HG03520 (cell line): ENCODE results near the gene CYRIA.

Experiments used
- ATAC-seq: cut with Tn5 transposase; IDR thresholded peaks from one replicate; pipeline ENCODE4 v1.9.1; 2021; ENCODE audit warnings: mild to moderate bottlenecking, moderate library complexity; ENCODE audit not compliant: unreplicated experiment

The CYRIA gene

DNA sequence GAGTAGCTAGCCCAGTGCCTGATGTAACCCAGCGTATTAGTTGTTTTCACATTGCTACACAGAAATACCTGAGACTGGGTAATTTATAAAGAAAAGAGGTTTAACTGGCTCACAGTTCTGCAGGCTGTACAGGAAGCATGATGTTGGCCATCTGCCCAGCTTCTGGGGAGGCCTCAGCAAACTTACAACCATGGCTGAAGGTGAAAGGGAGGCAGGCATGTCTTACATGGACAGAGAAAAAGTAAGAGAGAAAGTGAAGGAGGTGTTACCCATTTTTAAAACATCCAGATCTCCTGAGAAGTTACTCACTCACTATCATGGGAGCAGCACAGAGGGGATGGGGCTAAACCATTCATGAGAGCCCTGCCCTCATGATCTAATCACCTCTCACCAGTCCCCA lies 6.1 kb upstream of the CYRIA start:
- ATAC-seq, result no peak

DNA sequence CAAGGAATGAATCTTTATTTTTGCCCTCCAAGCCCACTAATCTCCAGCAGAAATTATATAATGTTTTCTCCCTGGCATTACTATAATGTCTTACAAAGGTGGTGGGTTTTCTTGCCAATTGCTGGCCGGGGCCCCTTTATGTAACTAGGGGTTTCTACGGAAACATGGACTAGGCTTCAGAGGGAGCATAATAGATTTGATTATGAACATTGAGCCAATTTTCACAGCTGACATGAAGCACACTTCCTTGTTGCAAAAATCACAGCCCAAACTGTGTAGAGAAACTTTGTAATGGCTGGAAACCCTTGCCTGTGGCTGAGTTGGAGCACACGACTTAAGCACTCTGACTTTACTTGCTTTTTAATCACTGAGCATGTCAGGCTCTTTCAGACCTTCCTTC lies 3.8 kb upstream of the CYRIA start:
- no peak for ATAC-seq

DNA sequence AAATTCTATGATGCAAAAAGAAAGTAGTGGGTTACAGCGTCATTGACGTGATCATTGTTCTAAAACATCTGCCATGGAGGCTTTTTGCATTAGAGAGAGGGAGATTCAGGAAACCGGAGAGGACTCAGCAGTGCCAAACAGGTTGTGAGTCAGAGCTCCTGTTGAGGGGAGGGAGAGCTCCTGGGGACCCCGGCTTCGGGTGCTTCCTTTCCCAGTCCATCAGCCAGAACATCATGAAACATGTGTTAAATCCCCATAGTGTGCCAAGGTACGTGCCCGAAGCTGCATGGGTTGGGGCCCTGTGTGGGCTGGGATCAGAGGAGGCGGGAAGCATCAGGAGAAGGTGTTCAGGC lies 791 bp upstream of the CYRIA start:
- no peak for ATAC-seq

DNA sequence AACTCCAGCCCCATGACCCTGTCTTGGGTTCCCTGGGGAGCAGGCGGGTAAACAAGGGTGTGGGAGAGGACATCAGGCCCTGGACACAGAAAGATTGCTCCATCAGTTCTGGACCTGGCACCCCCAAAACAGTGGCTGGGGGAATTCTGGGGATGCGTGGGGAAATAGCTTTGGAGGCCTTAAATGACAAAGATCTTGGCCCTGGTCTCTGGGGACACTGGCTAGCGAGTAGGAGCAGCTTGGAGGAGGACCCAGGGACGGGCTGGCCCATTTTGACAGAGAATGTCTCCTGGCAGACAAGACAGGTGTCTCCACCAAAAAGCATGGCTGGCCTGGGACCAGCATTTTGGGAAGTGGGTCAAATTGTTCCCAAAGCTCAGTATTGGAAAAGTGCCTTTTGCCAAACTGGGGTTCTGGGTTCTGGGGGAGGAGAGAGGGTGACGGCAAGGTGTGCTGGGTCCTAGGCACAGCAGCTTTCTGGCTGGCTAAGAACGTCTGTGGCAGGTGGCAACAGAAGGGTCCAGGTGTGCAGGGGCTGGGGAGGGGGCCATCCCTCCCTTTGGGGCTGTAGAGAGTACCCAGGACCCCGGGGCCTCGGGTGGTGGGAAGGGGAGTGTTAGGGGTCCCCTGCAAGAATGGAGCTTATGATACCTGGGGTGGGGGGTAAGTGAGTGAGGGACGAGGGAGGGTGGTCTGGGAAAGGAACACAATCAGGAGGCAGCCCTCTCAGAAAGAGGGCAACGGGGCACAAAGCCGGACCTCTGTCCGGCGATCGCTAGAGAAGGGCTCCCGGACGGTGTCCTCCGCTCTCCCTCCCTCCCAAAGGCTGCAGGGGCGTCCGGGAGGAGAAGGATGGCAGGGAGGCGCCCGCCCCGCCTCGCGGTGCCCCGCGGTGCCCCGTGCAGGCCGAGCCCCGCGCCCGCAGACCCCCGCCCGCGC lies 556 bp downstream of the CYRIA start:
- no peak for ATAC-seq

DNA sequence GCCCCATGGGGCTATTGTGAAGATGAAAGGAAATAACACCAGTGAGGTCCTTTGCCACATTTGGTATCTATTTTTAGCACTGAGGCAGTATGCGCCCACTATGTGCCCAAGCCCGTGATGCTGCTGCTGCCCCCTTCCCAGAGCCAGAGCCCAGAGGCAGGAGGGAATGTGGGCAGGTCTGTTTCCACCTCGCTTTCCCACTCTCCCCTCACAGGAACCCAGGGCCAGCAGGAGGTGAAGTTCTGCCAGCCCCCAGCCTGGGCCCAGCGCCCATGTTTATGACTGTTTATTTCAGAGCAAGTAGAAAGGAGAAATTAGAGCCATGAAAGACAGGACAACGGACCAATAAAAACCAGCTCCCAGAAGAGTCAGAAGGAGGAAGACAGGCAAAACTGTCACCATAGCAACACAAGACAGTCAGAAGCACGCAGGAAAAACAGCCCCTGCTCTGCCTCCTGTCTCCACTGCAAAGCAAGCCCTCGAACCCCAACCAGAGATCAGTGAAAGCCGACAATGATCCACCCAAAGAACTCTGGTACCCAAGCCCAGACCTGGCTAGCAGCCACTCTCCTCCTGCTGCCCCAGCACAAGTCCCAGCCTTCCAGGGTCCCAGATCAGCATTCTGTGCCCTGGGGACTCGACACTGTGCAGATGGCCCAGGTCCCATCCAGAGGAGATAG lies 1.4 kb downstream of the CYRIA start:
- no peak for ATAC-seq

DNA sequence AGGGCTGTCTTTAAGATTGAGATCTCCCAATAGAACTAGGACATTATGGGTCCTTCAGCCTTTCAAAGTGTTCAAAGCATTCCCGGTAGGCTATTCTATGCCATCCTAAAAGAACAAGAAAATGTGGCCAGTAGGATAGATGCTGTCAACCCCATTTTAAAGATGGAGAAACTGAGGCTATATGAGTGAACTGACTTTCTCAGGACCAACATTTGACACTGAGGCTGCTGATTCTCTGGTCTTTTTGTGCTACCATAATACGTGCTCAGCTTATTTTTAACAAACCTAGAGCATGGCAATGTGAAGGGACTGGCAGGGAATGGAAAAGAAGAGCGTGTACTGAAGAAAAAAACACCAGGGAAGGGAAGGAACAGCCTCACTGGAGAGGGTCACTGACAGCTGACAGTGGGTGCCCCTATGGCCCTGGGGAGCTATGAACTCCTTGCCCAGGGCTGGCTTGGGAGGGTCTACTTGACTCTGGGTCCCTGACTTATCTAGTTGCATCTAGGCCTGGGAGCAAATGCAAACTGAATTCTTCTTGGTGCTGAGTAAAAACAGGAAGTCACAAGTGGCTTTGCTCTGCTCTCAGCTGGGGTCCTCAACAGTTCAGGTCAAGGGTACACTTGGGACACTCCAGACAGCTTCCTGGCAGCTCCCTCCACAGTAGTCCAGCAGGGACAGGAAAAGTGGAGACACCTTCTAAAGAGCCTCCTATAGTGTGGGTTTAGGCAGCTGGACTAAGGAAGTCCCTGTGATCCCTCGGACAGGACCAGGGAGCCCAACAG lies 2.3 kb downstream of the CYRIA start:
- ATAC-seq, result no peak

DNA sequence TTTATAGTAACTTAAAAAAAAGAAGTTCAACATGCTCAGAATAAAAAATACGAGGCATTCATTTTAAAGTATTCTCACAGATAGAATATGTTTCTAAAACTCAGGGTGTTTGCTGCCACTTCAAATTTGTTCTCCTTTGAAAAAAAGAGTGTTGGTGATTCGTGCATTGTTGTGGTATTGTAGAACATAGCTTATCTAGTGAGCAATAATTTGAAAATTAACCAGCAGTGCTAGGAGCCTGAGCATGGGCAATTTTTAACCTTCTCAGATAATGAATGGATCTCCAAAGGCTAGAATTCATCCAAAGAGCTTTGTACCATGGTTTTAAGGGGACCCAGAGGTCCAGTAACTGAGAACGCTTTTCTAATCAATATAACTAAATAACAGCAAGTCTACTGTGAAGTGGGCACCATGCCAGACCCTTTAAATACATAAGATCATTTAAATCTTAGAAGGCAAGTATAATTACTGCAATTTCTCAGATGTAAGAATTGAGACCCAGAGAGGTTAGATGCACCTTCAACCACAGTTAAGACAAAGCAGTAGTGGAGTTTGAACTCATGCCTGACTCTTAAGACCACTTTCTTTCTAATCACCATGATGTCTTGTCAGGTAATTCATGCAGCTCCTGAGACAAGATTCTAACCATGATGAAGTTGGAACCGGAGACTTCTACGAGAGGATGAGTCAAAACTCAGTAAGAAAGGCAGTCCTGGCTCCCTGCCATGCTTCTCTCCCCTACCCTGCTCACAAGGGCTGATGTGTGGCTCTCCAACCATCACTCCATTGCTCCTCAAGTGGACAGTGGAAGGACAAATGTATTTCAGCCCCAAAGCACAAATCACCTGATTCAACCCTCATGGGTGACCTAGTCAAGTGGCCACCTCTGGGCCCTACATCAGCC lies 3.4 kb downstream of the CYRIA start:
- no peak for ATAC-seq

DNA sequence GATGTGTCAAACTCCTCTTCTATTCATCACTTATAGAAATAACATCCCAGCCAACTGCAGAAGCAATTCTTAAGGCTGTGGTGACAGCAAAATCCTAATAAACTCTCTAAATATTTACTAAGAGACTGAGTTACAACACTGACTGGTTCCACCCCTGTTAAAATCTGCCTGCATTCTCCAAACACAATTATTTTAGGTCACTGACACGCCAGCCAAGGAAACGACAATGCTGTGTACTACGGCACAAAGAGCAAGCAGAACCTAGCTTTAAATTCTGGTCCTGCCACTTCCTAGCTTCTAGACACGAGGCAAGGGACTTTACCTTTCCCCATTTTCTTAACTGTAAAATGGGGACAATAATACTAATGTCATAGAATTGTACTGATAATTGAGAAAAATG lies 4.1 kb downstream of the CYRIA start:
- ATAC-seq, result no peak

DNA sequence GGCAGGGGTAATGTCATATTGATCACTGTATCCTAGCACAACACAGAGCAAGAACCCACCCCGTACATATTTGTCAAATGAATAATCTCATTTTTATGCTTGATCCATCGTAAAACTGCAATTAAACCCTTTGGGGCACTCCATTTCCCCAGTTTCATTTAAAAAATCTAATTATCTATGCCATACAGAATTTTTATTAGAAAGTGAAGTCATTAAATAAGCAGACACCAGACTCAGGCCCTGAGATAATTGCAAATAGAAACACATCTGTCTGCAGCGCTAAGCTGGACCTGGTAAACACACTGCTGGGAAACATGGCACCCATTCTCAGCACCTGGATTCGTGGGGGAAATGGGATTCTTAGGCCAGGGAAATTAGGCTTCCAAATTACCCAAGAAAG lies 5.1 kb downstream of the CYRIA start:
- no peak for ATAC-seq

DNA sequence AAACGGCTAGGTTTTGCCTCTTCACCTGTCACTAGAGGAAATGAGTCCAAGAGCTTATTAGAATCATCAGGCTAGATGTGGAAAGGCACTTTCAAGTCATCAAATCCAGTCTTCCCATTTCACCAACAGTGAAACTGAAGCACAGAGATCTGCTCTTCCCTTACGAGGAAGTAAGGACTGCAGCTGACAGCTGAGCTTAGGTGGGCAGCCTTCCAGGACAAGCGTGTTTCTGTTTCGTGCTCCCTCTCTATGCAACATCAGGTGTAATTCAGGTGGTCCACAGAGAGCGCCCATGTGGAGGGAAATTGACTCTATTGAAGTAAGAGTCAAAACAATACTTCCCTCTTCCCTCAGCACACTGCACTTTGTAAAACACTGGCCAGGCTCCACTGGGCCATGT lies 5.5 kb downstream of the CYRIA start:
- no peak for ATAC-seq

DNA sequence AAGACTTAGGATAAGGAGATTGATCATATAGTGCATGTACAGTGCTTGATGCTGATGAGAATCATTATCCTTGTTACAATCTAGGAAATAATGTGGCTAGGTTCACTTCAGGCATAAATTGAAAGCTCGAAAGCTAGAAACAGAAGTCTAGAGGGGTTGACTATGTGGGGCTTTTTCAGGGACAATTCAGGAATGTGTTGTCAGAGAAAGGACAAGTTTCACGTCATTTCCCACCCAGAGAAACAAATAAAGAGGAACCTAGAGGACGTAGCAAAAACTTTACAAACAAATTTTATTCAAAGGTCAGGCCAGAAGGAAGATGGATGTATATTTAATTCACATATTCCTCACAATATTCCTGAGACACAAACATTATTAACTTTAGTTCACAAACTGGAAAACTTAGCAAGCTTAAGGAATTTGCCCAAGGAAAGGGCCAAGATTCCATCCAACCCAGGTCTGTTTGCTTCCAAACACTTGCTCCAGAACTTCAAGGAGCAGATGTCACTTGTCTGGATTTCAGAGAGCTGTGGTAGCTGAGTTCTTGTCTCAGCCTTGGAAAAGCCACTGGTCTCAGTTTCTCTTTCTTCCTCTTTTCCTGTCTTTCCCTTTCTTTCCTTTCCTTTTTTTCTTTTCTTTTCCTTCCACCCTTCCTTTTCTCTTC lies 7.4 kb downstream of the CYRIA start:
- no peak for ATAC-seq

DNA sequence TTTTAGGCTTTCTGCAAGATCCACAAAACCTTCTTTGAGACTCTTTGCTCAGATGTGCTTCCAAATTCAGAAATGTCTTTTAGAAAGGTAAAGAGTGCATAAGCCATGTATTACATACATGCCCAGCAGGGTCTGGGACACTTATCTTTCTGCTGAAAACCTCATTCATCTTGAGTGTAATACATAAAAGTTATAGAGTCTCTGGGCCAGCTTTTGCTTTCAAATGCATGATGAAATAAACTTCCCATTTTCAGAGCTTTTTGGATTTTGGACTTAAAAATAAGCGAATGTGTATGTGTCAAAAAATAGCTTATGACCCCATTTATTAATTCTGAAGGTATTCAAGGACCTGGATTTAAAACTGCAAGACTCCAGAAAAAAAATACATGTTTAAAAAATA lies 8.0 kb downstream of the CYRIA start:
- no peak for ATAC-seq

DNA sequence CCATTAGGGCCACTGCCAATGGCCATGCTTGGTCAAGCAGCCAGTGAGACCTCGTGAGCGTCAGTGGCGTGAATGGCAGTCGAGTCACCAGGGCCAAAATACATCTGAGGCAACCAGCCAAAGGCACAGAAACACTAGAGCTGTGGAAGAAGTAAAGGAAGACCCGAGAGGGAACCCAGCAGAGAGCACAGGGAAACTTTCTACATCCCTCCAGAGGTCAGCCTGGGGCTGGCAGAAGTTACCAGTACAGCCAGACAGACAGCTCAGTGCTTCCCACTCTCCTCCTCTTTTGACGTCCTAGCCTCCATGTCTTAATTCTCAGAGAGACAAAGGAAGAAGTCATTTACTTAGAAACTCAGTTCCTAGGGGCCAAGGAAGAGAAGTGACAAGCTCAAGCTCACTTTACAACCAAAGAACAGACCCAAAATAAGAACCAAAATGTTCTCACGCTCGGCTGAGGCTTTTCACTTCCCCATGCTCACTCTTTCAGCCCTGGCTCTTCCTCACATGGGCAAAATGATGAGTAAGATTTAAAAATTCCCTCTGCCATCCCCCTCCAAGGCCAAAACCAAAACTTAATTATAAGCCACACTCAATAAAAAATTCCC lies 8.7 kb downstream of the CYRIA start:
- peak; percentile 81 for ATAC-seq

DNA sequence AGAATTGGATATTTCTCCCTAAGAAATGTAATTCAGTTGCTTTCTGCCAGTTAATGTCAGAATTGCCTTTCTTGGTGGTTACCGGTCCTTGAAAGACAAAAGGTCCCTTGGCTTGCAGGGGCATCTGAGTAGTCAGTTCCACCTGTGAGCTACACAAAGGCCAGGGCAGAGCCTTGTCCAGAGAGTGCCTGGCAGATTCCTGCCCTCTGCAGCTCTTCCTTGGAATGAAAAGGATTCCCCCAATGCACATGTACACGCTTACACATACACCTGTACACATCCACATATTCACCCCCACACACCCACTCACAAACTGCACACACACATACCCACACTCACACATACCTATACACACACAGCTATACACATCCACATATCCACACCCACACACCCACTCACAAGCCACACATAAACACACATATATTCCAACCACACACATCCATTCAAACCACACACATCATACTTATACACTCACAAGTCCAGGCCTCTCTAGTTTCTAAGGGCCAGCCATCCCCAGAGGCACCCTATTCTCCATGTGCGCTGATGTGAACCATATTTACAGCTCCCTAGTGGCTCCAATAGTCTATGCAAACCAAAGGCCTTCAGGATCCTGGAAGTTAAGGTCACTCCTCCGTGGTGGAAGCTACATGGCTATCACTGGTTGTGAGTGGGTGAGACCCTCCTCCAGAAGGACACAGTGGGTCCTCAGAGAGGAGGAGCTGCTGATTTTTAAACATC lies 9.6 kb downstream of the CYRIA start:
- ATAC-seq, result no peak

DNA sequence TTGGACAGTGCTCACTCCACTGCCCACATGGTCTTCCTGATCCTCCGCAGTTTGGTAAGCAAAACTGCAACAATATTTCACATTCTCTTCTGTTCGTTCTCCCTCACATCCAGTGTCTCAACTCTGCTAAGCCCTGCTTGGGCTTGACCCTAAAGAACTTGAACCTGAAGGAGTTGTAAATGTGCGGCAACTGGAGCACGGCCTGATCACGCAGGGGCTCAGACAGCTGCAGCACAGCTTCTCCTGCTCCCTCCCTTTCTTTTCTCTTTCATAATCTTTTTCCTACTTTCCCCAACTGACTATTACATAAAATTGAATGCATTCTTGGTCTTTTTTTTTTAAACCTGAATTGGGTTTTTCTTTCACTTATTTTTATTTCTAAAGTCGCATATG lies 10.2 kb downstream of the CYRIA start:
- ATAC-seq, result no peak

DNA sequence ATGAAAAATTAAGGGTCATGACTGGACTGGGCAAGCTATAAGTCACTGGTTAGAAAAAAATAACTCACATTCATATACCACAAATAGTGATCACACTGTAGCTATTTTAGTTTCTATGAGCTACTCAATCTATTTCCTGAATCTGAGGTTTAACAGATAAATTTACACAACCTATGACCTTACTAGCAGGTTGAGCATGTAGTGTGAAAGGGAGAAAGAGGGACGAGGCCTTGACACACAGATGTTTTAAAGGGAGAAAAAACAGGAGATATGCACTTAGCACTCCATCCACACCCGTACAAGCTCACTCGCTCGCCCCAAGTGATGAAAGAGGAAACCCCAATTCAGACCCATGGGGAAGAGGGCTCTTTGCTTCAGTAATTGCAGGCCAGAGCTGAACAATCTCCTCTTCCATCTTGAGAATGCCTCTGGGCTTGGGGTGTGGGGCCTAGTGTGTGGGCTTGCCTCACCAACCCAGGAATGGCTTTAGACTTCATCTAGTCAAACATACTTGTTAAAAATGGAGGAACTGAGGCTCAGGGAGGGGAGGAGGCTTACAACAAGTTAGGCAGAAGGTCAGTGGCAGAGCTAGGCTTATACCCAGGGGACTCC lies 10.7 kb downstream of the CYRIA start:
- peak; percentile 23 for ATAC-seq

DNA sequence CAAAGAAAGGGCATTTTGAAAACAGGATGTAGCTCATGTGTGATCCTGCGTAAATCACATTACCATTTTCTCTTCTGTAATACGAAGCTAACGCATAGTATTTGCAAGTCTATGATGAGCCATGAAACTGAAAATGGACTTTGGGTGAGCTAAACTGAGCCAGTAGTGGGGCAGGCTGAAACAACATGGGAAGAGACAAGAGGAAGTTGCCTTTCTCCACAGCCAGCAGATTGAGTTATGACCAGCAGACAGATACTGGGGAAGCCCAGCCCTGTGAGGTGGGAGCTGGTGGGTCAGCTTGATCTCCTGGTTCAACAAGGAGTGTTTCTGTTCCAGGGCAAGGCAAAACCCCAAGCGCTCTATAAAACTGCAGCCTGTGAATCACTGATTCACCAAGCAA lies 11.8 kb downstream of the CYRIA start:
- ATAC-seq, result peak; percentile 42

DNA sequence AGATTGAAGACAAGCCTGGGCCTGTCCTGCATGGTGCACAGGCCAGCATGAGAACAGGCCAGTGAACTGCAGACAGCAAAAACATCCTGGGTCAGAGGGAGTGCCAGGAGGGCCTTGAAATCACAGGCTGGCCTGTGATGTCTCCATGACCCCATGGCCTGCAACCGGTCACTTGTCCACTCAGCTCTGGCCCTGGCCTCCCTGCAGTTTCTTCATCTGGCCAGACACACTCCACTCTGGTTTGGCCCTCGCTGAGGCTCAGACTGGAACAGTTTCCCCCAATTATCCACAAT lies 12.6 kb downstream of the CYRIA start:
- no peak for ATAC-seq
